ENCODE measurements around the gene CHST14.

DNA sequence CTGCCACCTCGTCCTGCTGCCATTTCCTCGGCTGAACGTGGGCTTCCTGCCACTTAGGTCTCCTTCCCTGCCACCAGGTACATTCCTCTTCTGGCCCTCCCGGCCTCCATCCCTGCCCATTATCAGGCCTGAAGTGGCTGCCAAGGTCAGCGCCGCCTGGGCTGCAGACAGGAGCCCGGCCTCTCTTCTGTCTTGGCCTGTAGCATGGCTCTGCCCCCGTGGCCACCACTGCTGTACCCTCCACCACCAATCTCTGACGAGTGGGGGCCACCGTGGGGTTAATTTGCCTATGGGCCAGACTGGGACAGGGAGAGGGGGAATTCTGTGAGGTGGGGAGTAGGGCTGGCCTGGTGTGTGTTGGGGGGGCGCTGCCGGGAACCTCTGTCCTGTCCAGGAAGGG lies 32.1 kb upstream of the CHST14 start:
- TF ChIP-seq SP1 (IDR thresholded peaks at IDR 0.05; ENCODE audit: low read depth, low read length), result no peak
- no peak for TF ChIP-seq ASH2L (IDR thresholded peaks at IDR 0.05; ENCODE audit: low read length)
- no peak for TF ChIP-seq SIN3A (conservative IDR thresholded peaks at IDR 0.05 in 1 of 2, IDR thresholded peaks at IDR 0.05 in 1 of 2; ENCODE audit: low read depth in 1 of 2, low read length in 2 of 2)
- TF ChIP-seq CEBPB (IDR thresholded peaks at IDR 0.05; ENCODE audit: low read depth, low read length), result no peak
- TF ChIP-seq, protein P1, sequence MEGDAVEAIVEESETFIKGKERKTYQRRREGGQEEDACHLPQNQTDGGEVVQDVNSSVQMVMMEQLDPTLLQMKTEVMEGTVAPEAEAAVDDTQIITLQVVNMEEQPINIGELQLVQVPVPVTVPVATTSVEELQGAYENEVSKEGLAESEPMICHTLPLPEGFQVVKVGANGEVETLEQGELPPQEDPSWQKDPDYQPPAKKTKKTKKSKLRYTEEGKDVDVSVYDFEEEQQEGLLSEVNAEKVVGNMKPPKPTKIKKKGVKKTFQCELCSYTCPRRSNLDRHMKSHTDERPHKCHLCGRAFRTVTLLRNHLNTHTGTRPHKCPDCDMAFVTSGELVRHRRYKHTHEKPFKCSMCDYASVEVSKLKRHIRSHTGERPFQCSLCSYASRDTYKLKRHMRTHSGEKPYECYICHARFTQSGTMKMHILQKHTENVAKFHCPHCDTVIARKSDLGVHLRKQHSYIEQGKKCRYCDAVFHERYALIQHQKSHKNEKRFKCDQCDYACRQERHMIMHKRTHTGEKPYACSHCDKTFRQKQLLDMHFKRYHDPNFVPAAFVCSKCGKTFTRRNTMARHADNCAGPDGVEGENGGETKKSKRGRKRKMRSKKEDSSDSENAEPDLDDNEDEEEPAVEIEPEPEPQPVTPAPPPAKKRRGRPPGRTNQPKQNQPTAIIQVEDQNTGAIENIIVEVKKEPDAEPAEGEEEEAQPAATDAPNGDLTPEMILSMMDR (IDR thresholded peaks at IDR 0.05; ENCODE audit: control extremely low read depth in 1 of 3, insufficient read depth in 1 of 3, low read depth in 1 of 3, low read length in 3 of 3), result no peak
- TF ChIP-seq SAP30 (IDR thresholded peaks at IDR 0.05; ENCODE audit: insufficient read depth, insufficient replicate concordance, low read length), result no peak
- TF ChIP-seq EZH2 (IDR thresholded peaks at IDR 0.05; ENCODE audit: low read depth, low read length, severe bottlenecking), result no peak
- no peak for TF ChIP-seq CBX8 (IDR thresholded peaks at IDR 0.05; ENCODE audit: borderline replicate concordance, low read depth, low read length)
- no peak for TF ChIP-seq RFX5 (IDR thresholded peaks at IDR 0.05; ENCODE audit: borderline replicate concordance, low read depth, low read length)
